Measurements from ENCODE around the gene MEIOSIN. TPM values are rescaled to one million over a fixed set of nuclear protein-coding genes. Genes with fewer than 3 reads are reported as not detected.
A peak's percentile ranks its signal among the peaks of the same experiment; 100 is the strongest.

The MEIOSIN gene
- total and polyA plus RNA-seq, 9 of the 15 experiments (the other 6 are each of a cell fraction or from before 2014, with no cell fraction given): 0.06 to 2.0 (median 0.76) TPM

DNA sequence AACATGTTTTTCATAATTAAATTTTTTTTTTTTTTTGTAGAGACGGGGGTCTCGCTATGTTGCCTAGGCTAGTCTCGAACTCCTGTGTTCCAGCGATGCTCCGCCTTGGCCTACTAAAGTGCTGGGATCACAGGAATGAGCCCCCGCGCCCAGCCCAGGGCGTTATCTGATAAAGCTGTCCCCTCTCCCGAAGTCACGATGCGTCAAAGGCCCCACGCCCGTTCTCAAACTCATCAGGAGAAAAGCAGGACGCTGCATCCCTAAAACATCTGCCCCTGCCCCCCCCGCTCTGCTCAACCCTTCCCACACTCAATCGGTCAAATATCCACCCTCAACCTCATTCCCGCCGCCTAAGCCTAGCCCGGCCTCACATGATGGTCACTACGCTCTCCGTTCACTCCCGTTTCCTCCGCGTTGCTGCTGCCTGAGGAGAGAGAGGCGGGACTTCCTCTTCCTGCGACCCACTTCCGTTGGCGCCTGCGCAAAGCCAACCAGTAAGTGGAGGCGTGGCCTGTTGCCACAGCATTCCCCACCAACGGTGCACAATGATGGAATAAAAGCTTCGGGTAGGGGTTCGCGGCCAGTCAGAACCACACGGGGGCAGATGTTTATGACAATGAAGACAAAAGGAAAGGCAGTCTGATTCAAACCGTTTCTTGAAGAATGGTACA is 41.6 kb upstream of the MEIOSIN start, which contains the start of gene SNRPD2 (continued):
- TF ChIP-seq, protein P1, sequence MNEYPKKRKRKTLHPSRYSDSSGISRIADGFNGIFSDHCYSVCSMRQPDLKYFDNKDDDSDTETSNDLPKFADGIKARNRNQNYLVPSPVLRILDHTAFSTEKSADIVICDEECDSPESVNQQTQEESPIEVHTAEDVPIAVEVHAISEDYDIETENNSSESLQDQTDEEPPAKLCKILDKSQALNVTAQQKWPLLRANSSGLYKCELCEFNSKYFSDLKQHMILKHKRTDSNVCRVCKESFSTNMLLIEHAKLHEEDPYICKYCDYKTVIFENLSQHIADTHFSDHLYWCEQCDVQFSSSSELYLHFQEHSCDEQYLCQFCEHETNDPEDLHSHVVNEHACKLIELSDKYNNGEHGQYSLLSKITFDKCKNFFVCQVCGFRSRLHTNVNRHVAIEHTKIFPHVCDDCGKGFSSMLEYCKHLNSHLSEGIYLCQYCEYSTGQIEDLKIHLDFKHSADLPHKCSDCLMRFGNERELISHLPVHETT (CRISPR knock-in tag; conservative IDR thresholded peaks at IDR 0.05 in 1 of 2, IDR thresholded peaks at IDR 0.05 in 1 of 2): peak in 1 of 2 experiments; percentile 91; a peak in 2 of 4 replicates
- TF ChIP-seq NKRF (IDR thresholded peaks at IDR 0.05; ENCODE audit: borderline replicate concordance) (peak; percentile 97), ZNF239 (CRISPR knock-in tag; IDR thresholded peaks at IDR 0.05) (no peak), SOX6 (IDR thresholded peaks at IDR 0.05) (peak; percentile 36; the same call in 1 of the 2 replicates), CTBP1 (IDR thresholded peaks at IDR 0.05; ENCODE audit: borderline replicate concordance) (no peak; the same call in 1 of the 2 replicates), KLF1 (tag; IDR thresholded peaks at IDR 0.05) (peak; percentile 53; the same call in 1 of the 2 replicates), GATAD2B (IDR thresholded peaks at IDR 0.05; ENCODE audit: borderline replicate concordance) (no peak), MEIS2 (IDR thresholded peaks at IDR 0.05; ENCODE audit: partially characterized antibody) (peak; percentile 3), TRIM24 (IDR thresholded peaks at IDR 0.05) (0 out of 4 replicates have a peak, but pooled peaks of 1 of the 2 experiments have one; percentile 40), ZFP91 (CRISPR knock-in tag; IDR thresholded peaks at IDR 0.05) (no peak), TSHZ1 (CRISPR knock-in tag; IDR thresholded peaks at IDR 0.05) (no peak), RBM17 (IDR thresholded peaks at IDR 0.05; ENCODE audit: borderline replicate concordance, low read depth, low read length) (no peak), ZNF12 (CRISPR knock-in tag; IDR thresholded peaks at IDR 0.05) (no peak; the same call in 1 of the 2 replicates), BMI1 (IDR thresholded peaks at IDR 0.05; ENCODE audit: low read length) (no peak), NELFE (IDR thresholded peaks at IDR 0.05; ENCODE audit: insufficient read depth, insufficient read length) (no peak), ZSCAN32 (CRISPR knock-in tag; IDR thresholded peaks at IDR 0.05) (no peak), MEF2D (tag; conservative IDR thresholded peaks at IDR 0.05; ENCODE audit: low read depth) (0 out of 2 replicates have a peak, but pooled peaks have one; percentile 43), FOS (IDR thresholded peaks at IDR 0.05; ENCODE audit: extremely low read depth, insufficient read length) (no peak)
